GM18858 (cell line): Measurements from ENCODE around the gene FUNDC1.

Experiments used
- ATAC-seq: cut with Tn5 transposase; IDR thresholded peaks from one replicate; pipeline ENCODE4 v1.9.1; 2021; ENCODE audit not compliant: unreplicated experiment

FUNDC1 gene

GRCh38 chrX:44482575-44482974 is 60.1 kb downstream of the FUNDC1 start:
- no peak for ATAC-seq

DNA sequence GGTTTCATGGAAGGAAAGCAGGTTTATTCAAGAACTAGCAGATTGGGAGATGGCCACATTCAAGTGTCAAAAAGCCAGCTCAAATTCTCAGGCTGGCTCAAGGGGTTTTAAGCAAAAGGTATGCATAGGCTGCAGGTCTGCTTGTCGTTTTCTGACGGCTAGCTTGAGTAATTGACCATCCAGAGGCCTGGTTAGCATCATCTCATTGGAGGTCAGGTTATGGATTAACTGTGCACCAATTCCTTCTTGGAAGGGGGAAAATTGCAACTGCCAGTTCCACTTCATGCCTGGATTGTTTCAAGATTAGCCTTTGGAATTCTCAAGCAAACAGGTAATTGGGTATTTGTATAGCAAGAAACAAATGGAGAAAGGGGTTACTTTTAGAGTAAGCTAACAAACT is 62.1 kb downstream of the FUNDC1 start:
- ATAC-seq, result no peak

- ATAC-seq, result no peak
These were observed 68.2 kb downstream of the FUNDC1 start for GRCh38 chrX:44474410-44474809.
